H9 (cell line): ENCODE measurements around the gene TEX44. TPM values are rescaled to one million over a fixed set of nuclear protein-coding genes. Genes with fewer than 3 reads are reported as not detected.

Source experiments
- DNase-seq: peaks from one replicate; pipeline ENCODE4 v3.0.0-alpha.2; 2017
- H2AFZ ChIP-seq: one replicate; pipeline ENCODE4 v1.6.1; 2013; ENCODE audit warnings: mild to moderate bottlenecking, low read length, control low read depth, moderate library complexity
- H2AK5ac ChIP-seq: 2 replicates; pipeline ENCODE4 v1.6.1; 2013; ENCODE audit warnings: low read length, control low read depth, mixed read lengths; ENCODE audit not compliant: insufficient read length
- H2BK120ac ChIP-seq: one replicate; pipeline ENCODE4 v1.6.1; 2013; ENCODE audit warnings: low read depth, mild to moderate bottlenecking, low read length, control low read depth, inconsistent platforms; ENCODE audit not compliant: poor library complexity, severe bottlenecking
- H2BK12ac ChIP-seq: 2 replicates; pipeline ENCODE4 v1.6.1; 2013; ENCODE audit warnings: low read length, control low read depth, mixed read lengths, low read depth; ENCODE audit not compliant: insufficient read length
- H2BK15ac ChIP-seq: 2 replicates; pipeline ENCODE4 v1.6.1; 2013; ENCODE audit warnings: low read depth, low read length, control low read depth
- H2BK20ac ChIP-seq: one replicate; pipeline ENCODE4 v1.6.1; 2013; ENCODE audit warnings: low read depth, mild to moderate bottlenecking, low read length, control low read depth, inconsistent platforms; ENCODE audit not compliant: poor library complexity, severe bottlenecking
- H2BK5ac ChIP-seq: 2 replicates; pipeline ENCODE4 v1.6.1; 2013; ENCODE audit warnings: low read length, control low read depth, mixed read lengths; ENCODE audit not compliant: insufficient read length
- H3K14ac ChIP-seq: 2 replicates; pipeline ENCODE4 v1.6.1; 2013; ENCODE audit warnings: low read length, control low read depth; ENCODE audit not compliant: insufficient read depth
- H3K18ac ChIP-seq: 2 replicates; pipeline ENCODE4 v1.6.1; 2013; ENCODE audit warnings: low read depth, mild to moderate bottlenecking, mixed read lengths, low read length, control low read depth; ENCODE audit not compliant: insufficient read length
- H3K23ac ChIP-seq: 2 replicates; pipeline ENCODE4 v1.6.1; 2013; ENCODE audit warnings: low read length, control low read depth, mixed read lengths, low read depth; ENCODE audit not compliant: insufficient read length
- H3K23me2 ChIP-seq: 2 replicates; pipeline ENCODE4 v1.6.1; 2013; ENCODE audit warnings: low read depth, mild to moderate bottlenecking, mixed read lengths, low read length, control low read depth; ENCODE audit not compliant: insufficient read length, poor library complexity, severe bottlenecking
- H3K27ac ChIP-seq: 2 replicates; pipeline ENCODE4 v1.5.1; 2013; ENCODE audit warnings: low read length, control low read depth, mixed read lengths, low read depth; ENCODE audit not compliant: insufficient read length
- H3K27me3 ChIP-seq: 2 replicates; pipeline ENCODE4 v1.6.1; 2013; ENCODE audit warnings: low read length, control low read depth, inconsistent platforms; ENCODE audit not compliant: insufficient read depth
- H3K4ac ChIP-seq: 2 replicates; pipeline ENCODE4 v1.6.1; 2013; ENCODE audit warnings: low read depth, mild to moderate bottlenecking, control low read depth, inconsistent platforms, low read length, moderate library complexity
- H3K4me1 ChIP-seq: 2 replicates; pipeline ENCODE4 v1.6.1; 2013; ENCODE audit warnings: low read length, control low read depth, inconsistent platforms; ENCODE audit not compliant: insufficient read depth
- H3K4me2 ChIP-seq: 2 replicates; pipeline ENCODE4 v1.6.1; 2013; ENCODE audit warnings: low read length, control low read depth, mixed read lengths; ENCODE audit not compliant: insufficient read length, insufficient read depth
- H3K56ac ChIP-seq: 2 replicates; pipeline ENCODE4 v1.6.1; 2013; ENCODE audit warnings: low read depth, mild to moderate bottlenecking, mixed read lengths, low read length, control low read depth; ENCODE audit not compliant: insufficient read length
- H3K79me1 ChIP-seq: 2 replicates; pipeline ENCODE4 v1.6.1; 2013; ENCODE audit warnings: low read depth, mild to moderate bottlenecking, moderate library complexity, low read length, control low read depth, inconsistent platforms; ENCODE audit not compliant: insufficient read depth, poor library complexity, severe bottlenecking
- H3K79me2 ChIP-seq: 2 replicates; pipeline ENCODE4 v1.6.1; 2013; ENCODE audit warnings: low read length, control low read depth, inconsistent platforms; ENCODE audit not compliant: insufficient read depth
- H3K9ac ChIP-seq: 2 replicates; pipeline ENCODE4 v1.6.1; 2013; ENCODE audit warnings: low read length, control low read depth, mixed read lengths; ENCODE audit not compliant: insufficient read length; ENCODE audit errors: extremely low read depth
- H3K9me3 ChIP-seq: one replicate; pipeline ENCODE4 v1.6.1; 2013; ENCODE audit warnings: low read depth, low read length, inconsistent platforms; ENCODE audit not compliant: control insufficient read depth
- H3T11ph ChIP-seq: one replicate; pipeline ENCODE4 v1.6.1; 2013; ENCODE audit warnings: mild to moderate bottlenecking, low read length, control low read depth, inconsistent platforms
- H4K20me1 ChIP-seq: one replicate; pipeline ENCODE4 v1.6.1; 2013; ENCODE audit not compliant: control insufficient read depth, insufficient read length, insufficient read depth
- H4K5ac ChIP-seq: 2 replicates; pipeline ENCODE4 v1.6.1; 2013; ENCODE audit warnings: low read depth, mild to moderate bottlenecking, mixed read lengths, low read length, control low read depth; ENCODE audit not compliant: insufficient read length
- H4K8ac ChIP-seq: replicated peaks from 2 replicates; pipeline ENCODE4 v1.6.1; 2013; ENCODE audit warnings: low read length, control low read depth, mixed read lengths, low read depth; ENCODE audit not compliant: insufficient read length
- H4K91ac ChIP-seq: 2 replicates; pipeline ENCODE4 v1.6.1; 2013; ENCODE audit warnings: low read depth, mild to moderate bottlenecking, moderate library complexity, mixed read lengths, low read length, control low read depth; ENCODE audit not compliant: insufficient read length
- H3K27ac Mint-ChIP-seq, 3 experiments: 2 replicates in 2 of 3; 3 replicates in 1 of 3; pipeline ENCODE4 v1.8.0; 2020 to 2021; ENCODE audit warnings: mixed read lengths in 3 of 3, mild to moderate bottlenecking in 1 of 3, moderate library complexity in 1 of 3
- H3K27me3 Mint-ChIP-seq: 2 replicates; pipeline ENCODE4 v1.8.0; 2021; ENCODE audit warnings: low read depth, mild to moderate bottlenecking, moderate library complexity, mixed read lengths
- H3K36me3 Mint-ChIP-seq, 3 experiments: 2 replicates in 2 of 3; 3 replicates in 1 of 3; pipeline ENCODE4 v1.8.0; 2020 to 2021; ENCODE audit warnings: low read depth in 3 of 3, mixed read lengths in 3 of 3; ENCODE audit not compliant: insufficient read depth in 1 of 3
- H3K4me1 Mint-ChIP-seq, 2 experiments: 2 replicates each; pipeline ENCODE4 v1.8.0; 2020; ENCODE audit warnings: mixed read lengths in 2 of 2
- H3K4me3 Mint-ChIP-seq, 2 experiments: 2 replicates in 1 of 2; 3 replicates in 1 of 2; pipeline ENCODE4 v1.8.0; 2020 to 2021; ENCODE audit warnings: mild to moderate bottlenecking in 2 of 2, mixed read lengths in 2 of 2, moderate library complexity in 1 of 2
- H3K9me3 Mint-ChIP-seq, 2 experiments: 2 replicates in 1 of 2; 3 replicates in 1 of 2; pipeline ENCODE4 v1.8.0; 2020; ENCODE audit warnings: mild to moderate bottlenecking in 2 of 2, mixed read lengths in 2 of 2, moderate library complexity in 1 of 2
- CTCF ChIP-seq: fragments of 200-600 bp; sonication (generic); conservative IDR thresholded peaks from 3 replicates; pipeline ENCODE4 v1.8.0; 2021; ENCODE audit warnings: antibody characterized with exemption, mild to moderate bottlenecking
- WGBS: extraction: QIAGEN DNeasy Blood & Tissue Kit; methylation state at CpG from one replicate; pipeline ENCODE4 v1.1.7; 2013; ENCODE audit warnings: missing lambda C conversion rate, low lambda C conversion rate, mixed read lengths; ENCODE audit not compliant: insufficient read length; ENCODE audit errors: extremely low coverage; 5-methylcytosine and 5-hydroxymethylcytosine counted together
- total RNA-seq: library from RNA; stranded (reverse); gene quantifications from 2 replicates; pipeline ENCODE4 v1.2.1, GENCODE V29; 2021

The TEX44 gene
- total RNA-seq, 1 experiment from 2014 or later, result not detected

GRCh38 chr2:231571661-231572191, 20.9 kb upstream of the TEX44 start:
- H3K56ac ChIP-seq, result no peak overlapping the region
- TF ChIP-seq CTCF, result no peak
- H2BK5ac ChIP-seq, result peak overlapping the region; percentile 61
- H3K9ac ChIP-seq, result peak overlapping the region; percentile 43
- H2AFZ ChIP-seq, result no peak overlapping the region
- no peak overlapping the region for H4K91ac ChIP-seq
- Mint-ChIP-seq H3K9me3 (peaks cover 3 to 5% of the 10 kb centered on the region in 2 experiments; a peak in 4 of 5 replicates), H3K36me3 (peaks cover 0 to 12% (median 1%) of the 10 kb centered on the region in 3 experiments; a peak in 4 of 7 replicates), H3K27me3 (no peaks in the 10 kb centered on the region; the same call in 1 of the 2 replicates), H3K27ac (peak overlapping the region; percentile 92 to 99 (median 98)), H3K4me1 (peaks cover 60 to 74% of the 10 kb centered on the region in 2 experiments), H3K4me3 (peak overlapping the region in 1 of 2 experiments; percentile 52; a peak in 4 of 5 replicates)
- peak overlapping the region; percentile 27; the same call in 1 of the 2 replicates for H3K4ac ChIP-seq
- no peaks in the 10 kb centered on the region for H3K79me2 ChIP-seq
- H3K79me1 ChIP-seq, result no peaks in the 10 kb centered on the region
- H3T11ph ChIP-seq, result peak overlapping the region; percentile 90
- no peak overlapping the region for H2BK20ac ChIP-seq
- H4K5ac ChIP-seq, result peak overlapping the region; percentile 77
- peak; percentile 57 for DNase-seq
- no peak overlapping the region for H2BK15ac ChIP-seq
- no peak overlapping the region for H4K8ac ChIP-seq
- no peak overlapping the region for H3K23ac ChIP-seq
- H3K27ac ChIP-seq, result peak overlapping the region; percentile 90
- H2BK120ac ChIP-seq, result peak overlapping the region; percentile 75
- H3K14ac ChIP-seq, result peak overlapping the region; percentile 85; the same call in 1 of the 2 replicates
- H2BK12ac ChIP-seq, result peak overlapping the region; percentile 92
- H3K4me2 ChIP-seq, result no peak overlapping the region
- H3K27me3 ChIP-seq, result no peaks in the 10 kb centered on the region
- H3K23me2 ChIP-seq, result peaks cover 5% of the 10 kb centered on the region
- H3K18ac ChIP-seq, result peak overlapping the region; percentile 97
- WGBS, result no CpG with 5 or more reads among the region's 4 CpGs
- peaks cover 11% of the 10 kb centered on the region; the same call in 1 of the 2 replicates for H3K4me1 ChIP-seq
- no peaks in the 10 kb centered on the region for H4K20me1 ChIP-seq
- H3K9me3 ChIP-seq, result no peaks in the 10 kb centered on the region
- H2AK5ac ChIP-seq, result no peak overlapping the region
